HEK293 (cell line): ENCODE data around the gene LHX4.

Experiments used
- CTCF ChIA-PET: fragments of 350-600 bp; formaldehyde crosslinking; extraction: SDS; loops from one replicate; lab custom pipeline; 2021; ENCODE audit warnings: antibody characterized with exemption; lab: Yijun Ruan, JAX
- POLR2A ChIA-PET: fragments of 300-600 bp; formaldehyde crosslinking; extraction: SDS; loops from one replicate; lab custom pipeline; 2020; ENCODE audit warnings: antibody characterized with exemption, inconsistent platforms; lab: Yijun Ruan, JAX
- H3K27ac ChIP-seq: fragments of 200-500 bp; sonication (Bioruptor generic); 2 replicates; pipeline ENCODE4 v1.5.1; 2014; ENCODE audit warnings: low read depth, low read length, control low read depth, inconsistent platforms; ENCODE audit errors: extremely low read depth
- H3K36me3 ChIP-seq, 2 experiments: fragments of 200-500 bp in 1 of 2; sonication (Bioruptor generic) in 1 of 2; 1 replicate in 1 of 2; 2 replicates in 1 of 2; pipeline ENCODE4 v1.5.1; 2014 to 2017; ENCODE audit warnings: inconsistent platforms in 2 of 2, low read length in 2 of 2; ENCODE audit not compliant: control insufficient read depth in 2 of 2, insufficient read depth in 1 of 2
- H3K4me1 ChIP-seq: fragments of 200-500 bp; sonication (Bioruptor generic); 2 replicates; pipeline ENCODE4 v1.5.1; 2014; ENCODE audit warnings: mild to moderate bottlenecking, low read length, inconsistent platforms; ENCODE audit not compliant: control insufficient read depth, insufficient read depth
- H3K4me3 ChIP-seq: 2 replicates; pipeline ENCODE4 v1.5.1; 2011; ENCODE audit warnings: low read depth, mild to moderate bottlenecking, control low read depth, low read length, moderate library complexity
- H3K9me3 ChIP-seq: fragments of 200-500 bp; sonication (Bioruptor generic); 2 replicates; pipeline ENCODE4 v1.5.1; 2014; ENCODE audit warnings: low read depth, low read length, inconsistent platforms; ENCODE audit not compliant: control insufficient read depth, insufficient read depth
- HOXC10 ChIP-seq: sonication (generic); formaldehyde crosslinking; IDR thresholded peaks from 2 replicates; pipeline ENCODE4 v1.8.1; 2023; ENCODE audit warnings: mild to moderate bottlenecking, missing genetic modification reagents
- KLF7 ChIP-seq: fragments of 450-650 bp; formaldehyde crosslinking; IDR thresholded peaks from 2 replicates; pipeline ENCODE4 v1.5.1; 2016; ENCODE audit warnings: missing biosample characterization, missing genetic modification characterization, borderline replicate concordance
- ZFP3 ChIP-seq: fragments of 450-650 bp; formaldehyde crosslinking; IDR thresholded peaks from 2 replicates; pipeline ENCODE4 v1.5.1; 2016; ENCODE audit warnings: low read depth, missing biosample characterization, missing genetic modification characterization
- ZIC2 ChIP-seq: fragments of 450-650 bp; formaldehyde crosslinking; IDR thresholded peaks from 2 replicates; pipeline ENCODE4 v1.5.1; 2016; ENCODE audit warnings: missing biosample characterization, missing genetic modification characterization
- ZNF114 ChIP-seq: fragments of 450-650 bp; formaldehyde crosslinking; IDR thresholded peaks from 2 replicates; pipeline ENCODE4 v1.5.0; 2017; ENCODE audit warnings: missing biosample characterization, missing genetic modification characterization
- ZNF341 ChIP-seq: fragments of 450-650 bp; formaldehyde crosslinking; IDR thresholded peaks from 2 replicates; pipeline ENCODE4; 2016; ENCODE audit warnings: low read depth, missing biosample characterization, missing genetic modification characterization
- ZNF416 ChIP-seq: fragments of 450-650 bp; formaldehyde crosslinking; IDR thresholded peaks from 2 replicates; pipeline ENCODE4 v1.5.1; 2016; ENCODE audit warnings: missing biosample characterization, missing genetic modification characterization
- ZNF423 ChIP-seq: fragments of 450-650 bp; formaldehyde crosslinking; IDR thresholded peaks from 2 replicates; pipeline ENCODE4 v1.5.1; 2016; ENCODE audit warnings: missing biosample characterization, missing genetic modification characterization
- ZNF571 ChIP-seq: fragments of 450-650 bp; formaldehyde crosslinking; IDR thresholded peaks from 2 replicates; pipeline ENCODE4 v1.5.0; 2017; ENCODE audit warnings: missing biosample characterization, missing genetic modification characterization
- ZNF600 ChIP-seq: fragments of 450-650 bp; formaldehyde crosslinking; IDR thresholded peaks from 2 replicates; pipeline ENCODE4 v1.5.1; 2016; ENCODE audit warnings: missing biosample characterization, missing genetic modification characterization
- ZNF707 ChIP-seq: fragments of 450-650 bp; formaldehyde crosslinking; IDR thresholded peaks from 2 replicates; pipeline ENCODE4 v1.5.1; 2016; ENCODE audit warnings: missing biosample characterization, missing genetic modification characterization
- ZNF768 ChIP-seq: fragments of 450-650 bp; formaldehyde crosslinking; IDR thresholded peaks from 2 replicates; pipeline ENCODE4 v1.5.1; 2018; ENCODE audit warnings: missing biosample characterization, mild to moderate bottlenecking, missing genetic modification characterization
- ZNF785 ChIP-seq: fragments of 450-650 bp; formaldehyde crosslinking; IDR thresholded peaks from 2 replicates; pipeline ENCODE4 v1.5.1; 2016; ENCODE audit warnings: missing biosample characterization, missing genetic modification characterization
- TF ChIP-seq, protein P1 (sequence below): fragments of 450-650 bp; formaldehyde crosslinking; IDR thresholded peaks from 2 replicates; pipeline ENCODE4 v1.5.1; 2017; ENCODE audit warnings: missing biosample characterization, missing genetic modification characterization
- TF ChIP-seq, protein P2 (sequence below): fragments of 450-650 bp; formaldehyde crosslinking; IDR thresholded peaks from 2 replicates; pipeline ENCODE4 v1.5.1; 2016; ENCODE audit warnings: missing biosample characterization, missing genetic modification characterization
- TF ChIP-seq, protein P3 (sequence below): fragments of 450-650 bp; formaldehyde crosslinking; IDR thresholded peaks from 2 replicates; pipeline ENCODE4 v1.5.1; 2016; ENCODE audit warnings: missing biosample characterization, missing genetic modification characterization, borderline replicate concordance
- TF ChIP-seq, protein P4 (sequence below): fragments of 450-650 bp; formaldehyde crosslinking; IDR thresholded peaks from 2 replicates; pipeline ENCODE4 v1.5.1; 2016; ENCODE audit warnings: missing biosample characterization, missing genetic modification characterization

LHX4 gene

DNA sequence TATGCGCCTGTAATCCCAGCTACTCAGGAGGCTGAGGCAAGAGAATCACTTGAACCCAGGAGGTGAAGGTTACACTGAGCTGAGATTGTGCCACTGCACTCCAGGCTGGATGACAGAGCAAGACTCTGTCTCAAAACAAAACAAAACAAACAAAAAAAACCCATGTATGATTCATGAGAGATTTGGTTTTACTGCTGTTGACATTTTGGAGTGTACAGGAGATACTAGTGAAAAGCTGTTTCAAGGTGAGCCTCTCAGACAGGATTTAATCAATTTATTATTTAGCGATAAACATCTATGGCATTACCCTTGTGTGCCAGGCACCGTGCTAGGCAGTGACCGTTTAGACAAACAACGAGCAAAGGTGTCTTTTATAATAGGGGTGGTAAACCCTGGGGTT lies 16.5 kb downstream of the LHX4 start:
- POLR2A ChIA-PET = interaction anchor here (1.1 kb wide), 1 partner anchor 16 kb away, joined by 4 read pairs; the partner anchor contains the start of gene LHX4
- Histone ChIP-seq H3K36me3 (no peaks in the 10 kb centered on the region), H3K9me3 (no peaks in the 10 kb centered on the region), H3K4me3 (no peak overlapping the region), H3K4me1 (no peaks in the 10 kb centered on the region), H3K27ac (no peak overlapping the region)
- CTCF ChIA-PET = interaction anchor here (1.1 to 1.5 kb wide), 3 partner anchors 15 to 167 kb away, joined by 3 to 5 read pairs (median 3); no protein-coding TSS in a partner anchor
- TF ChIP-seq, protein P1, sequence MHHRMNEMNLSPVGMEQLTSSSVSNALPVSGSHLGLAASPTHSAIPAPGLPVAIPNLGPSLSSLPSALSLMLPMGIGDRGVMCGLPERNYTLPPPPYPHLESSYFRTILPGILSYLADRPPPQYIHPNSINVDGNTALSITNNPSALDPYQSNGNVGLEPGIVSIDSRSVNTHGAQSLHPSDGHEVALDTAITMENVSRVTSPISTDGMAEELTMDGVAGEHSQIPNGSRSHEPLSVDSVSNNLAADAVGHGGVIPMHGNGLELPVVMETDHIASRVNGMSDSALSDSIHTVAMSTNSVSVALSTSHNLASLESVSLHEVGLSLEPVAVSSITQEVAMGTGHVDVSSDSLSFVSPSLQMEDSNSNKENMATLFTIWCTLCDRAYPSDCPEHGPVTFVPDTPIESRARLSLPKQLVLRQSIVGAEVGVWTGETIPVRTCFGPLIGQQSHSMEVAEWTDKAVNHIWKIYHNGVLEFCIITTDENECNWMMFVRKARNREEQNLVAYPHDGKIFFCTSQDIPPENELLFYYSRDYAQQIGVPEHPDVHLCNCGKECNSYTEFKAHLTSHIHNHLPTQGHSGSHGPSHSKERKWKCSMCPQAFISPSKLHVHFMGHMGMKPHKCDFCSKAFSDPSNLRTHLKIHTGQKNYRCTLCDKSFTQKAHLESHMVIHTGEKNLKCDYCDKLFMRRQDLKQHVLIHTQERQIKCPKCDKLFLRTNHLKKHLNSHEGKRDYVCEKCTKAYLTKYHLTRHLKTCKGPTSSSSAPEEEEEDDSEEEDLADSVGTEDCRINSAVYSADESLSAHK = peak; percentile 70; the same call in 1 of the 2 replicates
- no peak for TF ChIP-seq ZNF423 (tag by site-specific recombination)

DNA sequence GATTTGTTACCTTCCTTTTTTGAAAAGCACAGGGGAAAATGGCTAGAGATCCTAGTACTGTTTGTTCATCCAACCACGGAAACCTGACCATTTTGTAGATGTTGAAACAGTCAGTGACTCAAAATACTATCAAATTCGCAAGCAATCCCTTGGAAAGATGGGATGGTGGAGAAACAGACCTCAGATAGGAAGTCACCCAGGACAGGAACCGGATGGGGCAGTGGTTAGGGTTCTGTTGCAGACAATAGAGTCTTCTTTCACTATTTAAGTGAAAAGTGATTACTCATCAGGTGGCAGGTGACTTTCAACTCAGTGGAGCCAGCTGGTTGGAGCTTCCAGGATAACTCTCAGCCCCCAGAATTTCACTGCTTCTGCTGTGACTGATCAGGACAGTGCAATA lies 17.0 kb downstream of the LHX4 start:
- TF ChIP-seq, protein P2, sequence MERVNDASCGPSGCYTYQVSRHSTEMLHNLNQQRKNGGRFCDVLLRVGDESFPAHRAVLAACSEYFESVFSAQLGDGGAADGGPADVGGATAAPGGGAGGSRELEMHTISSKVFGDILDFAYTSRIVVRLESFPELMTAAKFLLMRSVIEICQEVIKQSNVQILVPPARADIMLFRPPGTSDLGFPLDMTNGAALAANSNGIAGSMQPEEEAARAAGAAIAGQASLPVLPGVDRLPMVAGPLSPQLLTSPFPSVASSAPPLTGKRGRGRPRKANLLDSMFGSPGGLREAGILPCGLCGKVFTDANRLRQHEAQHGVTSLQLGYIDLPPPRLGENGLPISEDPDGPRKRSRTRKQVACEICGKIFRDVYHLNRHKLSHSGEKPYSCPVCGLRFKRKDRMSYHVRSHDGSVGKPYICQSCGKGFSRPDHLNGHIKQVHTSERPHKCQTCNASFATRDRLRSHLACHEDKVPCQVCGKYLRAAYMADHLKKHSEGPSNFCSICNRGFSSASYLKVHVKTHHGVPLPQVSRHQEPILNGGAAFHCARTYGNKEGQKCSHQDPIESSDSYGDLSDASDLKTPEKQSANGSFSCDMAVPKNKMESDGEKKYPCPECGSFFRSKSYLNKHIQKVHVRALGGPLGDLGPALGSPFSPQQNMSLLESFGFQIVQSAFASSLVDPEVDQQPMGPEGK (tag by site-specific recombination) = no peak
- no peak for TF ChIP-seq ZNF768 (tag by site-specific recombination)
- TF ChIP-seq HOXC10 (CRISPR knock-in tag) = no peak
- no peak for TF ChIP-seq ZNF416 (tag by site-specific recombination)
- Histone ChIP-seq H3K4me3 (no peak overlapping the region), H3K9me3 (no peaks in the 10 kb centered on the region), H3K36me3 (no peaks in the 10 kb centered on the region), H3K27ac (no peak overlapping the region), H3K4me1 (no peaks in the 10 kb centered on the region)
- POLR2A ChIA-PET = interaction anchor here (1.1 kb wide), 1 partner anchor 17 kb away, joined by 4 read pairs; the partner anchor contains the start of gene LHX4
- CTCF ChIA-PET = interaction anchor here (1.1 to 2.3 kb wide), 4 partner anchors 14 to 169 kb away, joined by 3 to 9 read pairs (median 4); no protein-coding TSS in a partner anchor

DNA sequence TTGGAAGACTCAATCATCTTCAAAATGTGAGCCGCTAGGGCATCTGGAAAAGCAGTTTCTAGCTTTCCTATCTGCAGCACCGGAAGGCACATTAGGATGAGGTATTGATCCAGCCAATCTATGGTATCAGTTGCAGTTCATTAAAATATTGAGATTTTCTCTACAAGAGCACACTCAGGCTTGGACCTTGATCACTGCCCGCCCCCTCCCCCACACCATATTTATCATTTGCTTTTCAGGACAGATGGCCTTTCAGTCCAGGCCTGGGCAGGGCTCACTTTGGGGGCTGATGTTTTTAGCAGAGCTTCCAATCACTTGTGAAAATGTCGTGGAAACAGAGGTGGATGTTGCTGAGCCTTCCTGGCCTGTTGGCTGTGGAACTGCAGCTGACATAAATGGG lies 17.5 kb downstream of the LHX4 start:
- no peak overlapping the region for H3K27ac ChIP-seq
- no peaks in the 10 kb centered on the region for H3K9me3 ChIP-seq
- no peaks in the 10 kb centered on the region for H3K4me1 ChIP-seq
- ChIA-PET CTCF (interaction anchor here (0.5 to 2.3 kb wide), 6 partner anchors 60 to 389 kb away, joined by 3 to 9 read pairs (median 4); no protein-coding TSS in a partner anchor), POLR2A (no interaction called here)
- TF ChIP-seq ZIC2 (tag by site-specific recombination) (no peak), ZNF571 (tag by site-specific recombination) (no peak), ZNF114 (tag by site-specific recombination) (no peak), ZNF341 (tag by site-specific recombination) (no peak), KLF7 (no peak), ZNF600 (tag by site-specific recombination) (no peak), ZFP3 (no peak), ZNF423 (tag by site-specific recombination) (no peak)
- no peak overlapping the region for H3K4me3 ChIP-seq
- no peaks in the 10 kb centered on the region for H3K36me3 ChIP-seq

DNA sequence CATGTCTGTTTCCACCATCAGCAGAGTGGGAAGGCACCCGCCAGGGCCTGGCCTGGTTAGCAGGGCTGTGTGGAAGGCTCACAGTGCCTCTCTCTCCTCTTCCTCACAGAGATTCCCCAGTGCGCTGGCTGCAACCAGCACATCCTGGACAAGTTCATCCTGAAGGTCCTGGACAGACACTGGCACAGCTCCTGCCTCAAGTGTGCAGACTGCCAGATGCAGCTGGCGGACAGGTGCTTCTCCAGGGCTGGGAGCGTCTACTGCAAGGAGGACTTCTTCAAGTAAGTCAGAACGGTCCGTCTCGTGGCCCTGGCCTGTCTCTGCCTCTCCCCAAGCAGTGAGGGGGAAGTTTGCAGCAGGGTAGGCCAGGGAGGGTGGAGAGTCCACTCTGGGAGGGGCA lies 18.1 kb downstream of the LHX4 start:
- Histone ChIP-seq H3K36me3 (no peaks in the 10 kb centered on the region), H3K4me1 (no peaks in the 10 kb centered on the region), H3K27ac (no peak overlapping the region), H3K9me3 (no peaks in the 10 kb centered on the region), H3K4me3 (no peak overlapping the region)
- POLR2A ChIA-PET = no interaction called here
- TF ChIP-seq ZNF707 (tag by site-specific recombination) (no peak), ZNF785 (tag by site-specific recombination) (no peak)
- TF ChIP-seq, protein P3, sequence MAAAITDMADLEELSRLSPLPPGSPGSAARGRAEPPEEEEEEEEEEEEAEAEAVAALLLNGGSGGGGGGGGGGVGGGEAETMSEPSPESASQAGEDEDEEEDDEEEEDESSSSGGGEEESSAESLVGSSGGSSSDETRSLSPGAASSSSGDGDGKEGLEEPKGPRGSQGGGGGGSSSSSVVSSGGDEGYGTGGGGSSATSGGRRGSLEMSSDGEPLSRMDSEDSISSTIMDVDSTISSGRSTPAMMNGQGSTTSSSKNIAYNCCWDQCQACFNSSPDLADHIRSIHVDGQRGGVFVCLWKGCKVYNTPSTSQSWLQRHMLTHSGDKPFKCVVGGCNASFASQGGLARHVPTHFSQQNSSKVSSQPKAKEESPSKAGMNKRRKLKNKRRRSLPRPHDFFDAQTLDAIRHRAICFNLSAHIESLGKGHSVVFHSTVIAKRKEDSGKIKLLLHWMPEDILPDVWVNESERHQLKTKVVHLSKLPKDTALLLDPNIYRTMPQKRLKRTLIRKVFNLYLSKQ = no peak
- TF ChIP-seq, protein P4, sequence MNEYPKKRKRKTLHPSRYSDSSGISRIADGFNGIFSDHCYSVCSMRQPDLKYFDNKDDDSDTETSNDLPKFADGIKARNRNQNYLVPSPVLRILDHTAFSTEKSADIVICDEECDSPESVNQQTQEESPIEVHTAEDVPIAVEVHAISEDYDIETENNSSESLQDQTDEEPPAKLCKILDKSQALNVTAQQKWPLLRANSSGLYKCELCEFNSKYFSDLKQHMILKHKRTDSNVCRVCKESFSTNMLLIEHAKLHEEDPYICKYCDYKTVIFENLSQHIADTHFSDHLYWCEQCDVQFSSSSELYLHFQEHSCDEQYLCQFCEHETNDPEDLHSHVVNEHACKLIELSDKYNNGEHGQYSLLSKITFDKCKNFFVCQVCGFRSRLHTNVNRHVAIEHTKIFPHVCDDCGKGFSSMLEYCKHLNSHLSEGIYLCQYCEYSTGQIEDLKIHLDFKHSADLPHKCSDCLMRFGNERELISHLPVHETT (tag by site-specific recombination) = no peak
- CTCF ChIA-PET = interaction anchor here (0.5 to 2.3 kb wide), 6 partner anchors 12 to 390 kb away, joined by 4 to 9 read pairs (median 4); no protein-coding TSS in a partner anchor
